ENCODE results near the gene SYTL3. TPM values are rescaled to one million over a fixed set of nuclear protein-coding genes. Genes with fewer than 3 reads are reported as not detected.

The SYTL3 gene
- total RNA-seq, 1 experiment from 2014 or later = 1.8 TPM

GRCh38 chr6:158626360-158627167 lies 23.3 kb upstream of the SYTL3 start:
- ATAC-seq (no peak), DNase-seq (no peak)
- Histone ChIP-seq H3K27ac (ENCODE audit: low read length) (no peak overlapping the region), H3K79me2 (ENCODE audit: low read length) (no peaks in the 10 kb centered on the region), H3F3A (ENCODE audit: low read length, unreplicated experiment) (no peaks in the 10 kb centered on the region), H3K27me3 (ENCODE audit: low read length) (no peaks in the 10 kb centered on the region), H3K4me2 (ENCODE audit: low read length) (no peak overlapping the region), H3K4me3 (ENCODE audit: low read length) (no peak overlapping the region), H4K20me1 (ENCODE audit: low read length) (no peaks in the 10 kb centered on the region), H3K9me3 (ENCODE audit: low read length) (no peaks in the 10 kb centered on the region), H2AFZ (ENCODE audit: low read length) (no peak overlapping the region), H3K4me1 (ENCODE audit: insufficient read depth, low read length) (0 out of 2 replicates have a peak, but pooled peaks cover under 1% of the 10 kb centered on the region), H3K9me2 (replicated peaks; ENCODE audit: low read length) (no peaks in the 10 kb centered on the region), H3K9ac (ENCODE audit: low read length) (no peak overlapping the region), H3K36me3 (ENCODE audit: low read depth, low read length) (peaks cover 2% of the 10 kb centered on the region)
- TF ChIP-seq EZH2 (IDR thresholded peaks at IDR 0.05; ENCODE audit: low read length, unreplicated experiment) (no peak), EZH2phosphoT487 (IDR thresholded peaks at IDR 0.05; ENCODE audit: borderline replicate concordance, low read length) (no peak), CTCF (conservative IDR thresholded peaks at IDR 0.05; ENCODE audit: low read depth, low read length) (no peak)
- intact Hi-C loops (cut with micrococcal nuclease) = no loop called here
- ChIA-PET CTCF (no interaction called here), POLR2A (ENCODE audit: unreplicated experiment) (no interaction called here)
- no TSS peak for BruUV-seq (replicated peaks)

- TF ChIP-seq EZH2 (IDR thresholded peaks at IDR 0.05; ENCODE audit: low read length, unreplicated experiment) = no peak
- H3K27me3 ChIP-seq (ENCODE audit: low read length) = no peaks in the 10 kb centered on the region
- H3K27ac ChIP-seq (ENCODE audit: low read length) = no peak overlapping the region
- no peaks in the 10 kb centered on the region for H3K79me2 ChIP-seq (ENCODE audit: low read length)
- ChIA-PET CTCF (no interaction called here), POLR2A (ENCODE audit: unreplicated experiment) (no interaction called here)
- H3K4me2 ChIP-seq (ENCODE audit: low read length) = no peak overlapping the region
- no peaks in the 10 kb centered on the region for H3K9me3 ChIP-seq (ENCODE audit: low read length)
- H3K4me3 ChIP-seq (ENCODE audit: low read length) = no peak overlapping the region
- H3K36me3 ChIP-seq (ENCODE audit: low read depth, low read length) = peaks cover 2% of the 10 kb centered on the region
- peaks cover 8% of the 10 kb centered on the region; the same call in 1 of the 2 replicates for H3K4me1 ChIP-seq (ENCODE audit: insufficient read depth, low read length)
- no peaks in the 10 kb centered on the region for H3K9me2 ChIP-seq (replicated peaks; ENCODE audit: low read length)
- intact Hi-C loops (cut with micrococcal nuclease) = no loop called here
- ATAC-seq = no peak
- no peaks in the 10 kb centered on the region for H4K20me1 ChIP-seq (ENCODE audit: low read length)
- H3F3A ChIP-seq (ENCODE audit: low read length, unreplicated experiment) = no peaks in the 10 kb centered on the region
- no peak overlapping the region for H2AFZ ChIP-seq (ENCODE audit: low read length)
- DNase-seq = no peak
- no peak overlapping the region for H3K9ac ChIP-seq (ENCODE audit: low read length)
- BruUV-seq (replicated peaks) = no TSS peak
Measured at GRCh38 chr6:158627168-158627939, 22.5 kb upstream of the SYTL3 start.

GRCh38 chr6:158627940-158628211 lies 22.0 kb upstream of the SYTL3 start:
- Histone ChIP-seq H4K20me1 (ENCODE audit: low read length) (no peaks in the 10 kb centered on the region), H3K9me2 (replicated peaks; ENCODE audit: low read length) (no peaks in the 10 kb centered on the region), H3K9me3 (ENCODE audit: low read length) (no peaks in the 10 kb centered on the region), H3K36me3 (ENCODE audit: low read depth, low read length) (peaks cover 2% of the 10 kb centered on the region), H3K4me2 (ENCODE audit: low read length) (no peak overlapping the region), H2AFZ (ENCODE audit: low read length) (no peak overlapping the region), H3K27me3 (ENCODE audit: low read length) (no peaks in the 10 kb centered on the region), H3K9ac (ENCODE audit: low read length) (no peak overlapping the region), H3K79me2 (ENCODE audit: low read length) (no peaks in the 10 kb centered on the region), H3K27ac (ENCODE audit: low read length) (no peak overlapping the region), H3K4me3 (ENCODE audit: low read length) (no peak overlapping the region), H3F3A (ENCODE audit: low read length, unreplicated experiment) (no peaks in the 10 kb centered on the region), H3K4me1 (ENCODE audit: insufficient read depth, low read length) (peaks cover 10% of the 10 kb centered on the region; the same call in 1 of the 2 replicates)
- TF ChIP-seq EZH2phosphoT487 (IDR thresholded peaks at IDR 0.05; ENCODE audit: borderline replicate concordance, low read length) = no peak
- intact Hi-C loops (cut with micrococcal nuclease) = no loop called here
- DNase-seq (no peak), ATAC-seq (no peak)
- CTCF ChIA-PET = interaction anchor here (0.8 kb wide), 1 partner anchor 64 kb away, joined by 10 read pairs; no protein-coding TSS in a partner anchor
- POLR2A ChIA-PET (ENCODE audit: unreplicated experiment) = no interaction called here
- BruUV-seq (replicated peaks) = no TSS peak

Measured in PC-3 (cell line).